ENCODE results near the gene SLC38A4. TPM values are rescaled to one million over a fixed set of nuclear protein-coding genes. Genes with fewer than 3 reads are reported as not detected.

Gene SLC38A4
- total and polyA plus RNA-seq, 2 experiments from 2014 or later = 6.2 to 12.5 TPM

DNA sequence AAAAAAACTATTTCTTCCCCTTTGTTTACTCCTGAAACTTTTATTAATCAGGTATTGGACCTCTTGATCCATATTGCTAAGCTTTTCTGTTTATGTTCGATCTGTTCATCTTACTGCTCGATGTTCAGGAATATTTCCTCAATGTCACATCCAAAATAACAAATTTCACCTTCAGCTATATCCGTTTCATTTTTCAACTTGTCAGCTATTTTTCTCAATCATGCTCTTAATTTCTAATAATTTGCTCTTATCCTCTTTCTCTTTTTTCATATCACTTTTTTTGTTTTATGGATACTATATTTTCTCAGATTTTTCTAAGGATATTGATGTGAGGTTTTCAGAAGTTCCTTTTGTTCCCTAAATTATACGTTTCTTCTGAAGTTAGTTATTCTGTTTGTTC, 29.8 kb downstream of the SLC38A4 start:
- H3K4me3 Mint-ChIP-seq = no peak overlapping the region
- H3K27ac Mint-ChIP-seq = no peak overlapping the region
- Histone ChIP-seq H3K79me2 (replicated peaks; ENCODE audit: insufficient read depth) (no peaks in the 10 kb centered on the region), H3K27me3 (ENCODE audit: insufficient read depth) (no peaks in the 10 kb centered on the region), H2AFZ (no peak overlapping the region), H4K20me1 (replicated peaks; ENCODE audit: insufficient read depth) (no peaks in the 10 kb centered on the region), H3K36me3 (ENCODE audit: insufficient read depth) (no peaks in the 10 kb centered on the region), H3F3A (replicated peaks; ENCODE audit: low read depth) (no peaks in the 10 kb centered on the region), H3K4me2 (no peak overlapping the region), H3K4me1 (ENCODE audit: insufficient read depth) (no peaks in the 10 kb centered on the region), H3K27ac (ENCODE audit: low read depth) (no peak overlapping the region), H3K9me2 (ENCODE audit: insufficient read depth) (no peaks in the 10 kb centered on the region), H3K4me3 (no peak overlapping the region)
- H3K36me3 Mint-ChIP-seq (ENCODE audit: low read depth) = peaks cover 5% of the 10 kb centered on the region; the same call in 2 of the 3 replicates
- peaks cover 5% of the 10 kb centered on the region for H3K9me3 Mint-ChIP-seq
- ATAC-seq (no peak), DNase-seq (ENCODE audit: low spot score) (no peak)
- TF ChIP-seq POLR2AphosphoS5 (IDR thresholded peaks at IDR 0.05; ENCODE audit: low read depth) (no peak), REST (IDR thresholded peaks at IDR 0.05; ENCODE audit: unreplicated experiment) (no peak), NANOG (IDR thresholded peaks at IDR 0.05; ENCODE audit: borderline replicate concordance) (no peak), ZNF462 (CRISPR knock-in tag; IDR thresholded peaks at IDR 0.05) (no peak), JUNB (IDR thresholded peaks at IDR 0.05; ENCODE audit: unreplicated experiment) (no peak), CTCF (conservative IDR thresholded peaks at IDR 0.05; ENCODE audit: low read depth in 2 of 2) (no peak), STAT1 (IDR thresholded peaks at IDR 0.05; ENCODE audit: unreplicated experiment) (no peak), EZH2phosphoT487 (IDR thresholded peaks at IDR 0.05; ENCODE audit: unreplicated experiment) (no peak)
- TF ChIP-seq, protein P1, sequence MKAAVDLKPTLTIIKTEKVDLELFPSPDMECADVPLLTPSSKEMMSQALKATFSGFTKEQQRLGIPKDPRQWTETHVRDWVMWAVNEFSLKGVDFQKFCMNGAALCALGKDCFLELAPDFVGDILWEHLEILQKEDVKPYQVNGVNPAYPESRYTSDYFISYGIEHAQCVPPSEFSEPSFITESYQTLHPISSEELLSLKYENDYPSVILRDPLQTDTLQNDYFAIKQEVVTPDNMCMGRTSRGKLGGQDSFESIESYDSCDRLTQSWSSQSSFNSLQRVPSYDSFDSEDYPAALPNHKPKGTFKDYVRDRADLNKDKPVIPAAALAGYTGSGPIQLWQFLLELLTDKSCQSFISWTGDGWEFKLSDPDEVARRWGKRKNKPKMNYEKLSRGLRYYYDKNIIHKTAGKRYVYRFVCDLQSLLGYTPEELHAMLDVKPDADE (IDR thresholded peaks at IDR 0.05) = no peak
- no peaks in the 10 kb centered on the region for H3K27me3 Mint-ChIP-seq (ENCODE audit: insufficient read depth, low read depth, poor library complexity)
- H3K4me1 Mint-ChIP-seq = peaks cover 8% of the 10 kb centered on the region
